Keratinocyte (primary cell): ENCODE results near the gene TOR1AIP1. TPM values are rescaled to one million over a fixed set of nuclear protein-coding genes. Genes with fewer than 3 reads are reported as not detected.
"Not testable (repeated sequence)": the region's sequence is repeated elsewhere in the genome, so short reads cannot be mapped to it uniquely, and the experiment has no call there.

Source experiments
- DNase-seq: peaks from one replicate; pipeline ENCODE4 v3.0.0-alpha.2; 2011; ENCODE audit warnings: low read depth, missing footprints, low spot score
- FAIRE-seq: peaks from 2 replicates; lab custom pipeline; 2011; peaks lifted over from hg19 to GRCh38; lab: Jason Lieb, UNC
- H2AFZ ChIP-seq: 2 replicates; pipeline ENCODE4 v1.6.0; 2012; ENCODE audit warnings: low read length, control low read depth, inconsistent platforms; ENCODE audit not compliant: control insufficient read depth
- H3K27ac ChIP-seq: 2 replicates; pipeline ENCODE4 v1.5.1; 2011; ENCODE audit warnings: low read length; ENCODE audit not compliant: control insufficient read depth, insufficient read depth
- H3K27me3 ChIP-seq: 3 replicates; pipeline ENCODE4 v1.6.0; 2011; ENCODE audit warnings: low read length; ENCODE audit not compliant: control insufficient read depth, insufficient read depth; ENCODE audit errors: extremely low read depth
- H3K36me3 ChIP-seq, 2 experiments: 2 replicates in 1 of 2; 3 replicates in 1 of 2; pipeline ENCODE4 v1.5.1; 2011; ENCODE audit warnings: low read length in 2 of 2, mild to moderate bottlenecking in 1 of 2; ENCODE audit not compliant: control insufficient read depth in 2 of 2, insufficient read depth in 2 of 2; ENCODE audit errors: extremely low read depth in 1 of 2
- H3K4me1 ChIP-seq: 3 replicates; pipeline ENCODE4 v1.5.1; 2011; ENCODE audit warnings: low read length; ENCODE audit not compliant: control insufficient read depth, insufficient read depth; ENCODE audit errors: extremely low read depth
- H3K4me2 ChIP-seq: 3 replicates; pipeline ENCODE4 v1.6.0; 2011; ENCODE audit warnings: low read depth, low read length; ENCODE audit not compliant: control insufficient read depth, insufficient read depth; ENCODE audit errors: extremely low read depth
- H3K4me3 ChIP-seq, 3 experiments: fragments of 200-600 bp in 1 of 3; sonication (generic) in 1 of 3; 2 replicates in 2 of 3; 3 replicates in 1 of 3; pipeline ENCODE4 v1.5.1; 2011 to 2016; ENCODE audit warnings: low read length in 3 of 3, mild to moderate bottlenecking in 3 of 3, control low read depth in 2 of 3, inconsistent platforms in 1 of 3, low read depth in 1 of 3, mixed read lengths in 1 of 3, mixed run types in 1 of 3, moderate library complexity in 1 of 3; ENCODE audit not compliant: control insufficient read depth in 2 of 3, insufficient read depth in 2 of 3; ENCODE audit errors: extremely low read depth in 1 of 3
- H3K79me2 ChIP-seq: 2 replicates; pipeline ENCODE4 v1.6.0; 2012; ENCODE audit warnings: low read length; ENCODE audit not compliant: control insufficient read depth, insufficient read depth
- H3K9ac ChIP-seq: 3 replicates; pipeline ENCODE4 v1.6.0; 2011; ENCODE audit warnings: low read length; ENCODE audit not compliant: control insufficient read depth, insufficient read depth; ENCODE audit errors: extremely low read depth
- H3K9me1 ChIP-seq: 3 replicates; pipeline ENCODE4 v1.6.0; 2011; ENCODE audit warnings: low read length; ENCODE audit not compliant: control insufficient read depth, insufficient read depth; ENCODE audit errors: extremely low read depth
- H3K9me3 ChIP-seq: 2 replicates; pipeline ENCODE4 v1.5.1; 2012; ENCODE audit warnings: low read depth, low read length; ENCODE audit not compliant: control insufficient read depth
- H4K20me1 ChIP-seq: 3 replicates; pipeline ENCODE4 v1.6.0; 2011; ENCODE audit warnings: low read length; ENCODE audit not compliant: control insufficient read depth, insufficient read depth; ENCODE audit errors: extremely low read depth
- EZH2 ChIP-seq: IDR thresholded peaks from one replicate; pipeline ENCODE4 v1.6.1; 2012; ENCODE audit warnings: inconsistent platforms, mild to moderate bottlenecking, low read length, moderate library complexity
- dilution Hi-C: fragments of 300-500 bp; cut with MboI; formaldehyde crosslinking; loops from one replicate; pipeline ENCODE4 v1.7.0; 2020; ENCODE audit warnings: low sequenced_read_pairs; ENCODE audit not compliant: extremely low pct_ligation_motif_present
- polyA plus RNA-seq, 5 experiments: library from polyadenylated mRNA; depleted of rRNA in 3 of 5; stranded (reverse) in 3 of 5; stranded (forward) in 1 of 5; unstranded in 1 of 5; fragments of >200 nt; gene quantifications; 1 replicate in 1 of 5; 2 replicates in 3 of 5; 3 replicates in 1 of 5; pipeline versions ENCODE4 v1.2.1 to v1.2.3, GENCODE V29; 2011 to 2012; ENCODE audit warnings: missing spikeins in 2 of 5, low read depth in 1 of 5, low replicate concordance in 1 of 5
- TF ChIP-seq, protein P1 (sequence below), 3 experiments: IDR thresholded peaks in 1 of 3; conservative IDR thresholded peaks in 1 of 3; optimal IDR thresholded peaks in 1 of 3; 2 replicates in 2 of 3; 3 replicates in 1 of 3; pipeline versions ENCODE3 to v1.5.1; 2011; ENCODE audit warnings: low read length in 3 of 3, mild to moderate bottlenecking in 3 of 3, moderate library complexity in 2 of 3, control low read depth in 1 of 3, inconsistent platforms in 1 of 3; ENCODE audit not compliant: insufficient read depth in 2 of 3; ENCODE audit errors: extremely low read depth in 1 of 3

TOR1AIP1 gene
- polyA plus RNA-seq, 1 donor (not counting 4 experiments of a cell fraction or from before 2014, with no cell fraction given), result 50.0 TPM

DNA sequence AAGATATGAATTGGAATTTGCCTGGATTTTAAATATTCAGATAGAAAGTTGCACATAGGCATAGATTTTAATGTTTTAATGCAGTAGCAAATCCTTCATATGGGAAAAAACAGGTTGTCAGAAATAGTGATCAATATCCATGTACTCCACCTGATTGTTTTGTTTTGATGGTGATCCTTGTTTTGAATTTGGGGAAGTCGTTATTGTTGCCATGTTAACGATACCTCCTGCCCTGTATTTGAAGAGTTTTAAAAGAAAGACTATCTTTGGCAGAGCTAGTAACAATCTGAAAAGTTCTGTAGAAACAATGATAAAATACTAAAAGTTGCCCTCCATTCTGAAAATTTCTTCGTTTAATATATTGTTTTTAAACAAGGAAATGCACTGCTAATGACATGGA lies 73.6 kb downstream of the TOR1AIP1 start:
- FAIRE-seq, result no peak
- no peak for DNase-seq
- peaks cover 52% of the 10 kb centered on the region for H3K79me2 ChIP-seq
- H3K4me3 ChIP-seq, result peak overlapping the region; percentile 87 to 98 (median 89)
- H3K27me3 ChIP-seq, result no peaks in the 10 kb centered on the region
- no peaks in the 10 kb centered on the region for H3K9me3 ChIP-seq
- no peak for TF ChIP-seq EZH2
- TF ChIP-seq, protein P1, sequence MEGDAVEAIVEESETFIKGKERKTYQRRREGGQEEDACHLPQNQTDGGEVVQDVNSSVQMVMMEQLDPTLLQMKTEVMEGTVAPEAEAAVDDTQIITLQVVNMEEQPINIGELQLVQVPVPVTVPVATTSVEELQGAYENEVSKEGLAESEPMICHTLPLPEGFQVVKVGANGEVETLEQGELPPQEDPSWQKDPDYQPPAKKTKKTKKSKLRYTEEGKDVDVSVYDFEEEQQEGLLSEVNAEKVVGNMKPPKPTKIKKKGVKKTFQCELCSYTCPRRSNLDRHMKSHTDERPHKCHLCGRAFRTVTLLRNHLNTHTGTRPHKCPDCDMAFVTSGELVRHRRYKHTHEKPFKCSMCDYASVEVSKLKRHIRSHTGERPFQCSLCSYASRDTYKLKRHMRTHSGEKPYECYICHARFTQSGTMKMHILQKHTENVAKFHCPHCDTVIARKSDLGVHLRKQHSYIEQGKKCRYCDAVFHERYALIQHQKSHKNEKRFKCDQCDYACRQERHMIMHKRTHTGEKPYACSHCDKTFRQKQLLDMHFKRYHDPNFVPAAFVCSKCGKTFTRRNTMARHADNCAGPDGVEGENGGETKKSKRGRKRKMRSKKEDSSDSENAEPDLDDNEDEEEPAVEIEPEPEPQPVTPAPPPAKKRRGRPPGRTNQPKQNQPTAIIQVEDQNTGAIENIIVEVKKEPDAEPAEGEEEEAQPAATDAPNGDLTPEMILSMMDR (optimal IDR thresholded peaks at IDR 0.05 in 1 of 3, IDR thresholded peaks at IDR 0.05 in 1 of 3, conservative IDR thresholded peaks at IDR 0.05 in 1 of 3; ENCODE audit: extremely low read depth in 1 of 3, insufficient read depth in 2 of 3, low read length in 3 of 3), result no peak
- H3K27ac ChIP-seq, result peak overlapping the region; percentile 86
- H3K36me3 ChIP-seq, result no peaks in the 10 kb centered on the region
- H3K9ac ChIP-seq, result peak overlapping the region; percentile 93
- H2AFZ ChIP-seq, result no peak overlapping the region
- H3K9me1 ChIP-seq, result no peaks in the 10 kb centered on the region
- H3K4me1 ChIP-seq, result peaks cover 8% of the 10 kb centered on the region
- no peaks in the 10 kb centered on the region for H4K20me1 ChIP-seq
- H3K4me2 ChIP-seq, result peak overlapping the region; percentile 93
- dilution Hi-C loops, result no loop called here

DNA sequence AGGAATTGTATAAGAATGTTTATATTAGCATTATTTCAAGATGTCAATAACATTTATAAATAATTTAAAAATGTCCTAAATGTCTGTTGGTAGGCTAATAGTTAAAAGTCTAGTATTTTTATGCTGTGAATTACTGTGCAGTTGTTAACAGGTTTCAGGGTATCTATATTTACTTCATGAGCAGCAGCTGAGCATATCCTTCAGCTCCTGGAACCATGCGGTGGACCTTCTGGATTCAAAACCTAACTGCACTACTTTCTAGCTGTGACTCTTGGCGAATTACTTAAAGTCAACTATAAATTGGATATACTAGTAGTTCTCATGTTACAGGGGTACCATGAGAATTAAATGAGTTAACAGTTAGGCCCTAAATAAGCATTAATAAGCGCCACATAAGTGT lies 76.3 kb downstream of the TOR1AIP1 start:
- no peak for FAIRE-seq
- dilution Hi-C loops, result no loop called here
- H3K4me1 ChIP-seq, result peaks cover 8% of the 10 kb centered on the region

DNA sequence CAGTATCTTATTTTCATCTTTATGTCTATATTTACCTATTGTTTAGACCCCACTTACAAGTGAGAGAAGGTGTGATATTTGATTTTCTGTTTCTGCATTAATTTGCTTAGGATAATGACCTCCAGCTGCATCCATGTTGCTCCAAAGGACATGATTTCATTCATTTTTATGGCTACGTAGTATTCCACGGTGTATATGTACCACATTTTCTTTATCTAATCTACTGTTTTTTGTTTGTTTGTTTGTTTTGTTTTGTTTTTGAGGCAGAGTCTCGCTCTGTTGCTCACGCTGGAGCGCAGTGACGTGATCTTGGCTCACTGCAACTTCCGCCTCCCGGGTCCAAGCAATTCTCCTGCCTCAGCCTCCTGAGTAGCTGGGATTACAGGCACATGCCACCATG lies 80.1 kb downstream of the TOR1AIP1 start:
- FAIRE-seq, H3K9ac ChIP-seq, H3K36me3 ChIP-seq, DNase-seq, H3K4me2 ChIP-seq, H4K20me1 ChIP-seq, H2AFZ ChIP-seq, H3K4me3 ChIP-seq, H3K27me3 ChIP-seq, H3K4me1 ChIP-seq, H3K9me3 ChIP-seq, dilution Hi-C loops, H3K9me1 ChIP-seq, H3K27ac ChIP-seq: not testable (repeated sequence)
- H3K79me2 ChIP-seq, result peaks cover 80% of the 10 kb centered on the region

More for the DNA sequence above, 76.3 kb downstream of the TOR1AIP1 start:
- H3K36me3 ChIP-seq, result no peaks in the 10 kb centered on the region
- TF ChIP-seq, protein P1 (optimal IDR thresholded peaks at IDR 0.05 in 1 of 3, IDR thresholded peaks at IDR 0.05 in 1 of 3, conservative IDR thresholded peaks at IDR 0.05 in 1 of 3; ENCODE audit: extremely low read depth in 1 of 3, insufficient read depth in 2 of 3, low read length in 3 of 3), result no peak
- no peak for TF ChIP-seq EZH2
- H3K9me1 ChIP-seq, result no peaks in the 10 kb centered on the region
- no peaks in the 10 kb centered on the region for H3K27me3 ChIP-seq
- no peak overlapping the region for H3K4me3 ChIP-seq
- DNase-seq, result no peak
- H3K27ac ChIP-seq, result no peak overlapping the region
- H3K4me2 ChIP-seq, result no peak overlapping the region
- H4K20me1 ChIP-seq, result no peaks in the 10 kb centered on the region
- H3K9ac ChIP-seq, result no peak overlapping the region
- H2AFZ ChIP-seq, result no peak overlapping the region
- H3K9me3 ChIP-seq, result no peaks in the 10 kb centered on the region
- H3K79me2 ChIP-seq, result peaks cover 73% of the 10 kb centered on the region
